ENCODE data around the gene FBXO42.

GRCh38 chr1:16298653-16299052 lies 53.6 kb downstream of the FBXO42 start:
- TF ChIP-seq POLR2A (IDR thresholded peaks at IDR 0.05; ENCODE audit: low read depth, low read length), result no peak
- TF ChIP-seq CTCF (IDR thresholded peaks at IDR 0.05; ENCODE audit: extremely low read depth in 1 of 2, insufficient read depth in 1 of 2, low read depth in 1 of 2, low read length in 2 of 2), result no peak
- no peak for TF ChIP-seq POLR2AphosphoS5 (IDR thresholded peaks at IDR 0.05; ENCODE audit: insufficient read depth, low read depth, low read length)

All from endothelial cell of umbilical vein (primary cell).